Uterus (tissue), 2 donors: ENCODE results near the gene CDYL.

Experiments
- CTCF ChIP-seq, 4 experiments: fragments of 200-600 bp in 2 of 4; fragments of 450-650 bp in 2 of 4; sonication (generic) in 2 of 4; IDR thresholded peaks; one replicate each; pipeline ENCODE4 v1.5.1; 2016 to 2019; ENCODE audit warnings: antibody characterized with exemption in 4 of 4, mild to moderate bottlenecking in 2 of 4, moderate library complexity in 1 of 4
- POLR2A ChIP-seq, 2 donors: fragments of 450-650 bp; IDR thresholded peaks; one replicate each; pipeline ENCODE4 v1.6.1; 2016; ENCODE audit warnings: antibody characterized with exemption in 2 of 2, mild to moderate bottlenecking in 1 of 2, moderate library complexity in 1 of 2

DNA sequence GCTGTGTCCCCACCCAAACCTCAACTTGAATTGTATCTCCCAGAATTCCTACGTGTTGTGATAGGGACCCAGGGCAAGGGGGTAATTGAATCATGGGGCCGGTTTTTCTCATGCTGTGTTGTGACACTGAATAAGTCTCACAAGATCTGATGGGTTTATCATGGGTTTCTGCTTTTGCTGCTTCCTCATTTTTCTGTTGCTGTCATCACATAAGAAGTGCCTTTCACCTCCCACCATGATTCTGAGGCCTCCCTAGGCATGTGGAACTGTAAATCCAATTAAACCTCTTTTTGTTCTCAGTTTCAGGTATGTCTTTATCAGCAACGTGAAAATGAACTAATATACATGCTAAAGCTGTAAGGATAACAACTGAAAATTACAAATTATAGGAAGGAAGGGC lies 88.3 kb downstream of the CDYL start:
- TF ChIP-seq POLR2A (IDR thresholded peaks at IDR 0.05) (no peak), CTCF (IDR thresholded peaks at IDR 0.05) (no peak)
